Raji (cell line): ENCODE results near the gene CPA2.

ENCODE experiments used
- POLR2A ChIP-seq: IDR thresholded peaks from 2 replicates; pipeline ENCODE4 v1.6.1; 2011; ENCODE audit warnings: low read depth, low read length, control low read depth; ENCODE audit not compliant: insufficient read depth

Gene CPA2

GRCh38 chr7:130324306-130324943, 57.8 kb downstream of the CPA2 start:
- no peak for TF ChIP-seq POLR2A

DNA sequence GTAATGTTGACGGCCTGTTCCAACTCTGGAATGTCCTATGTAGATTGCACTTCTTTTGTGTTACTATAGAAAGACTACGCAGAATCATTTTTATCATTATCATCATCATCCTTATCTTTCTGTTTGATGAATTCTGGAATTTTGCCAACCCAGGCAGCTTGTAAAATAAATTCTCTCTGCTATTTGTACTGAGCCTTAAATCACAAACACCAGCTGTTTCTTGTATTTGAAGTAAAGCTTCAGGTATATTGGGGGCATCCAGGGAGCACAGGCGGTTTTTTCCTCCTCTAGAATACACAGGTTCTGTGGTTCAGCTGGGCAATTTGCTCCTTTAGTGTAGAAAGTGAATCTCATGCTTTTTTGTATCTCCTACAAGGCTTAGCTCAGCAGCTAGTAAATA, 63.0 kb downstream of the CPA2 start:
- TF ChIP-seq POLR2A, result no peak

- TF ChIP-seq POLR2A, result no peak
Observed at GRCh38 chr7:130332259-130333053, 65.8 kb downstream of the CPA2 start.

- TF ChIP-seq POLR2A, result no peak
Observed at GRCh38 chr7:130333832-130334231, 67.2 kb downstream of the CPA2 start.

- no peak for TF ChIP-seq POLR2A
Observed at GRCh38 chr7:130334274-130334673, 67.6 kb downstream of the CPA2 start.

GRCh38 chr7:130337410-130337971, 70.8 kb downstream of the CPA2 start:
- TF ChIP-seq POLR2A, result no peak

GRCh38 chr7:130338233-130338632, 71.6 kb downstream of the CPA2 start:
- TF ChIP-seq POLR2A, result no peak
